Loucy (cell line): Measurements from ENCODE around the gene MYO10.

Experiments used
- H2AFZ ChIP-seq: fragments of 200-600 bp; sonication (generic); 2 replicates; pipeline ENCODE4 v1.6.0; 2016; ENCODE audit warnings: antibody characterized with exemption, mild to moderate bottlenecking, low read length, moderate library complexity
- H3F3A ChIP-seq: fragments of 200-600 bp; 2 replicates; pipeline ENCODE4 v1.6.0; 2016; ENCODE audit warnings: antibody characterized with exemption, low read depth, mild to moderate bottlenecking
- H3K27me3 ChIP-seq: fragments of 200-600 bp; sonication (generic); 2 replicates; pipeline ENCODE4 v1.6.1; 2014; ENCODE audit warnings: low read length, mild to moderate bottlenecking; ENCODE audit not compliant: insufficient read depth, poor library complexity, severe bottlenecking
- H3K36me3 ChIP-seq: fragments of 200-600 bp; sonication (generic); 2 replicates; pipeline ENCODE4 v1.6.1; 2016; ENCODE audit warnings: low read length; ENCODE audit not compliant: insufficient read depth
- H3K4me1 ChIP-seq: fragments of 200-600 bp; sonication (generic); 2 replicates; pipeline ENCODE4 v1.5.1; 2014; ENCODE audit warnings: low read length, mild to moderate bottlenecking; ENCODE audit not compliant: insufficient read depth, poor library complexity, severe bottlenecking
- H3K4me2 ChIP-seq: fragments of 200-600 bp; sonication (generic); 2 replicates; pipeline ENCODE4 v1.6.0; 2014; ENCODE audit warnings: antibody characterized with exemption, low read length, low read depth, mild to moderate bottlenecking; ENCODE audit not compliant: poor library complexity, severe bottlenecking
- H3K4me3 ChIP-seq: fragments of 200-600 bp; sonication (generic); 2 replicates; pipeline ENCODE4 v1.5.1; 2014; ENCODE audit warnings: low read length, mild to moderate bottlenecking, mixed read lengths; ENCODE audit not compliant: poor library complexity, severe bottlenecking
- H3K79me2 ChIP-seq: fragments of 200-600 bp; sonication (generic); 2 replicates; pipeline ENCODE4 v1.6.1; 2014; ENCODE audit warnings: low read length; ENCODE audit not compliant: insufficient read depth
- H3K9ac ChIP-seq: fragments of 200-600 bp; sonication (generic); 2 replicates; pipeline ENCODE4 v1.6.0; 2014; ENCODE audit warnings: mild to moderate bottlenecking, low read depth, low read length, moderate library complexity; ENCODE audit not compliant: poor library complexity, severe bottlenecking
- H3K9me2 ChIP-seq: fragments of 200-600 bp; sonication (generic); replicated peaks from 2 replicates; pipeline ENCODE4 v1.6.1; 2016; ENCODE audit warnings: low read depth, low read length, mixed read lengths
- H3K9me3 ChIP-seq: fragments of 200-600 bp; sonication (generic); 2 replicates; pipeline ENCODE4 v1.6.1; 2014; ENCODE audit warnings: mild to moderate bottlenecking, antibody characterized with exemption, low read length, low read depth; ENCODE audit not compliant: insufficient read depth
- H4K20me1 ChIP-seq: fragments of 200-600 bp; sonication (generic); 2 replicates; pipeline ENCODE4 v1.6.0; 2014; ENCODE audit warnings: antibody characterized with exemption, low read length, mild to moderate bottlenecking; ENCODE audit not compliant: insufficient read depth, poor library complexity, severe bottlenecking
- CTCF ChIP-seq: fragments of 200-600 bp; sonication (generic); conservative IDR thresholded peaks from 2 replicates; pipeline ENCODE4 v1.5.1; 2014; ENCODE audit warnings: mild to moderate bottlenecking, antibody characterized with exemption, low read length
- EZH2phosphoT487 ChIP-seq: fragments of 200-600 bp; IDR thresholded peaks from 2 replicates; pipeline ENCODE4 v1.6.1; 2018; ENCODE audit warnings: antibody characterized with exemption, mild to moderate bottlenecking, moderate library complexity, borderline replicate concordance

Gene MYO10

GRCh38 chr5:16867577-16867953 lies 68.5 kb downstream of the MYO10 start:
- Histone ChIP-seq H3K9me3 (no peaks in the 10 kb centered on the region; the same call in 1 of the 2 replicates), H3K9ac (no peak overlapping the region), H3K79me2 (no peaks in the 10 kb centered on the region), H3K27me3 (no peaks in the 10 kb centered on the region), H2AFZ (no peak overlapping the region), H3F3A (no peaks in the 10 kb centered on the region), H3K4me2 (no peak overlapping the region), H3K36me3 (no peaks in the 10 kb centered on the region), H3K9me2 (no peaks in the 10 kb centered on the region), H4K20me1 (no peaks in the 10 kb centered on the region), H3K4me1 (no peaks in the 10 kb centered on the region), H3K4me3 (no peak overlapping the region)
- no peak for TF ChIP-seq EZH2phosphoT487
- no peak for TF ChIP-seq CTCF

- Histone ChIP-seq H2AFZ (no peak overlapping the region), H3K79me2 (no peaks in the 10 kb centered on the region), H3K9ac (no peak overlapping the region), H3K36me3 (no peaks in the 10 kb centered on the region), H3K4me3 (no peak overlapping the region), H4K20me1 (no peaks in the 10 kb centered on the region), H3K9me2 (no peaks in the 10 kb centered on the region), H3K4me1 (no peaks in the 10 kb centered on the region), H3K27me3 (no peaks in the 10 kb centered on the region), H3F3A (no peaks in the 10 kb centered on the region), H3K9me3 (no peaks in the 10 kb centered on the region; the same call in 1 of the 2 replicates), H3K4me2 (no peak overlapping the region)
- no peak for TF ChIP-seq EZH2phosphoT487
Observed at GRCh38 chr5:16866795-16867576, 69.1 kb downstream of the MYO10 start.

GRCh38 chr5:16866273-16866672 lies 69.8 kb downstream of the MYO10 start:
- H3K27me3 ChIP-seq, result no peaks in the 10 kb centered on the region
- no peaks in the 10 kb centered on the region for H3K9me2 ChIP-seq
- no peak overlapping the region for H2AFZ ChIP-seq
- no peaks in the 10 kb centered on the region for H3K36me3 ChIP-seq
- H4K20me1 ChIP-seq, result no peaks in the 10 kb centered on the region
- no peaks in the 10 kb centered on the region for H3K79me2 ChIP-seq
- no peak overlapping the region for H3K4me3 ChIP-seq
- H3K4me1 ChIP-seq, result no peaks in the 10 kb centered on the region
- no peaks in the 10 kb centered on the region for H3K9me3 ChIP-seq
- no peak overlapping the region for H3K4me2 ChIP-seq
- no peaks in the 10 kb centered on the region for H3F3A ChIP-seq
- TF ChIP-seq CTCF (no peak), EZH2phosphoT487 (no peak)
- H3K9ac ChIP-seq, result no peak overlapping the region

- TF ChIP-seq CTCF, result no peak
- no peak for TF ChIP-seq EZH2phosphoT487
- Histone ChIP-seq H3K9ac (no peak overlapping the region), H3K4me3 (no peak overlapping the region), H3K4me1 (no peaks in the 10 kb centered on the region), H3F3A (no peaks in the 10 kb centered on the region), H3K9me2 (no peaks in the 10 kb centered on the region), H3K36me3 (no peaks in the 10 kb centered on the region), H3K27me3 (no peaks in the 10 kb centered on the region), H3K79me2 (no peaks in the 10 kb centered on the region), H2AFZ (no peak overlapping the region), H3K4me2 (no peak overlapping the region), H4K20me1 (no peaks in the 10 kb centered on the region), H3K9me3 (no peaks in the 10 kb centered on the region)
Observed at GRCh38 chr5:16865151-16865550, 70.9 kb downstream of the MYO10 start.
